Vagina (tissue), 2 donors: ENCODE measurements around the gene TK1. TPM values are rescaled to one million over a fixed set of nuclear protein-coding genes. Genes with fewer than 3 reads are reported as not detected.

Experiments used
- DNase-seq, 2 donors: peaks; one replicate each; pipeline ENCODE4 v3.0.0-alpha.2; 2017; ENCODE audit errors: extremely low spot score in 2 of 2
- H3K27ac ChIP-seq: fragments of 200-600 bp; sonication (generic); one replicate; pipeline ENCODE4 v1.5.1; 2019
- H3K27me3 ChIP-seq: fragments of 200-600 bp; sonication (generic); one replicate; pipeline ENCODE4 v1.5.1; 2019
- H3K36me3 ChIP-seq, 2 donors: fragments of 200-600 bp; sonication (generic); one replicate each; pipeline ENCODE4 v1.5.1; 2017 to 2019
- H3K4me1 ChIP-seq: fragments of 200-600 bp; sonication (generic); one replicate; pipeline ENCODE4 v1.5.1; 2019
- H3K4me3 ChIP-seq, 2 donors: fragments of 200-600 bp; sonication (generic); 1 replicate in 1 of 2; 2 replicates in 1 of 2; pipeline ENCODE4 v1.5.1; 2016 to 2019
- H3K9me3 ChIP-seq: fragments of 200-600 bp; sonication (generic); one replicate; pipeline ENCODE4 v1.5.1; 2019
- CTCF ChIP-seq, 3 experiments: fragments of 450-650 bp in 2 of 3; fragments of 200-600 bp in 1 of 3; sonication (generic) in 1 of 3; IDR thresholded peaks; one replicate each; pipeline ENCODE4 v1.5.1; 2017 to 2019; ENCODE audit warnings: antibody characterized with exemption in 3 of 3, mild to moderate bottlenecking in 2 of 3, moderate library complexity in 2 of 3
- POLR2A ChIP-seq, 2 donors: fragments of 450-650 bp; IDR thresholded peaks; one replicate each; pipeline ENCODE4 v1.6.1; 2017; ENCODE audit warnings: antibody characterized with exemption in 2 of 2, mild to moderate bottlenecking in 2 of 2, moderate library complexity in 2 of 2
- POLR2AphosphoS5 ChIP-seq, 2 donors: sonication (generic); formaldehyde crosslinking; IDR thresholded peaks; one replicate each; pipeline ENCODE4 v1.9.0; 2017; ENCODE audit warnings: antibody characterized with exemption in 2 of 2, mild to moderate bottlenecking in 2 of 2, low read depth in 1 of 2; ENCODE audit not compliant: insufficient read depth in 1 of 2
- intact Hi-C: fragments of 100-400 bp; cut with DNase I; formaldehyde crosslinking; loops from one replicate; pipeline ENCODE4 v1.15.1; 2023
- total RNA-seq: library from RNA; depleted of rRNA; stranded (reverse); fragments of >200 nt; gene quantifications from one replicate; pipeline ENCODE4 v1.2.3, GENCODE V29; 2016

The TK1 gene
- total RNA-seq, 1 donor from 2014 or later = 3.7 TPM

- H3K27me3 ChIP-seq = no peaks in the 10 kb centered on the region
- no peak for DNase-seq
- intact Hi-C loops = loop anchor here (10.0 kb wide), 1 partner anchor 505 kb away; no protein-coding TSS in a partner anchor
- peaks cover 12% of the 10 kb centered on the region for H3K4me1 ChIP-seq
- H3K27ac ChIP-seq = no peak overlapping the region
- no peaks in the 10 kb centered on the region for H3K36me3 ChIP-seq
- no peak for TF ChIP-seq CTCF (IDR thresholded peaks at IDR 0.05)
- TF ChIP-seq POLR2AphosphoS5 (IDR thresholded peaks at IDR 0.05; ENCODE audit: insufficient read depth in 1 of 2, low read depth in 1 of 2) = no peak
- TF ChIP-seq POLR2A (IDR thresholded peaks at IDR 0.05) = no peak
- H3K4me3 ChIP-seq = no peak overlapping the region
- H3K9me3 ChIP-seq = no peaks in the 10 kb centered on the region
These were observed 23.3 kb upstream of the TK1 start for GRCh38 chr17:78210111-78210510.

- H3K27me3 ChIP-seq = no peaks in the 10 kb centered on the region
- no peak overlapping the region for H3K4me3 ChIP-seq
- DNase-seq = no peak
- no peaks in the 10 kb centered on the region for H3K4me1 ChIP-seq
- H3K36me3 ChIP-seq = no peaks in the 10 kb centered on the region
- intact Hi-C loops = no loop called here
- TF ChIP-seq POLR2A (IDR thresholded peaks at IDR 0.05) = no peak
- no peak for TF ChIP-seq POLR2AphosphoS5 (IDR thresholded peaks at IDR 0.05; ENCODE audit: insufficient read depth in 1 of 2, low read depth in 1 of 2)
- TF ChIP-seq CTCF (IDR thresholded peaks at IDR 0.05) = no peak
- H3K27ac ChIP-seq = no peak overlapping the region
- no peaks in the 10 kb centered on the region for H3K9me3 ChIP-seq
These were observed 21.6 kb upstream of the TK1 start for GRCh38 chr17:78208486-78208885.

GRCh38 chr17:78206298-78206697 lies 19.4 kb upstream of the TK1 start:
- DNase-seq = no peak
- H3K4me1 ChIP-seq = no peaks in the 10 kb centered on the region
- H3K27me3 ChIP-seq = no peaks in the 10 kb centered on the region
- peaks cover 0 to 4% of the 10 kb centered on the region in 2 donors for H3K36me3 ChIP-seq
- H3K27ac ChIP-seq = no peak overlapping the region
- intact Hi-C loops = no loop called here
- H3K9me3 ChIP-seq = no peaks in the 10 kb centered on the region
- no peak for TF ChIP-seq POLR2AphosphoS5 (IDR thresholded peaks at IDR 0.05; ENCODE audit: insufficient read depth in 1 of 2, low read depth in 1 of 2)
- TF ChIP-seq CTCF (IDR thresholded peaks at IDR 0.05) = no peak
- TF ChIP-seq POLR2A (IDR thresholded peaks at IDR 0.05) = no peak
- no peak overlapping the region for H3K4me3 ChIP-seq

- DNase-seq = no peak
- intact Hi-C loops = no loop called here
- H3K4me1 ChIP-seq = no peaks in the 10 kb centered on the region
- H3K27me3 ChIP-seq = no peaks in the 10 kb centered on the region
- TF ChIP-seq CTCF (IDR thresholded peaks at IDR 0.05) (no peak), POLR2A (IDR thresholded peaks at IDR 0.05) (no peak), POLR2AphosphoS5 (IDR thresholded peaks at IDR 0.05; ENCODE audit: insufficient read depth in 1 of 2, low read depth in 1 of 2) (no peak)
- no peak overlapping the region for H3K4me3 ChIP-seq
- H3K9me3 ChIP-seq = no peaks in the 10 kb centered on the region
- peaks cover 0 to 4% of the 10 kb centered on the region in 2 donors for H3K36me3 ChIP-seq
- H3K27ac ChIP-seq = no peak overlapping the region
These were observed 18.4 kb upstream of the TK1 start for GRCh38 chr17:78205124-78205775.

- Histone ChIP-seq H3K9me3 (no peaks in the 10 kb centered on the region), H3K4me1 (peaks cover 2% of the 10 kb centered on the region), H3K4me3 (no peak overlapping the region), H3K27ac (no peak overlapping the region), H3K27me3 (no peaks in the 10 kb centered on the region), H3K36me3 (peaks cover 0 to 4% of the 10 kb centered on the region in 2 donors)
- no peak for DNase-seq
- TF ChIP-seq CTCF (IDR thresholded peaks at IDR 0.05) (no peak), POLR2A (IDR thresholded peaks at IDR 0.05) (no peak), POLR2AphosphoS5 (IDR thresholded peaks at IDR 0.05; ENCODE audit: insufficient read depth in 1 of 2, low read depth in 1 of 2) (no peak)
- intact Hi-C loops = no loop called here
These were observed 17.7 kb upstream of the TK1 start for GRCh38 chr17:78204387-78205123.
